HepG2 (cell line): Measurements from ENCODE around the gene ABCE1.
"Not testable (repeated sequence)": the region's sequence is repeated elsewhere in the genome, so short reads cannot be mapped to it uniquely, and the experiment has no call there.

Experiments
- CTCF ChIP-seq: sonication (generic); formaldehyde crosslinking; IDR thresholded peaks from 2 replicates; pipeline ENCODE4 v1.5.0; 2020; ENCODE audit warnings: mild to moderate bottlenecking, missing genetic modification reagents, moderate library complexity
- FOSL2 ChIP-seq: sonication (generic); formaldehyde crosslinking; IDR thresholded peaks from 2 replicates; pipeline ENCODE4 v1.4.0; 2020; ENCODE audit warnings: missing genetic modification reagents
- IKZF1 ChIP-seq: fragments of 450-650 bp; IDR thresholded peaks from 2 replicates; pipeline ENCODE4 v1.7.1; 2016
- POLR2A ChIP-seq, 2 experiments: IDR thresholded peaks; 2 replicates each; pipeline ENCODE4 v1.6.1; 2011; ENCODE audit warnings: low read depth in 2 of 2, low read length in 2 of 2, mild to moderate bottlenecking in 1 of 2, moderate library complexity in 1 of 2; ENCODE audit not compliant: insufficient read depth in 1 of 2
- ZBTB8A ChIP-seq: sonication (generic); formaldehyde crosslinking; IDR thresholded peaks from 2 replicates; pipeline ENCODE4 v1.4.0; 2020; ENCODE audit warnings: mild to moderate bottlenecking, low read depth, missing genetic modification reagents, borderline replicate concordance
- ZFAT ChIP-seq: sonication (generic); formaldehyde crosslinking; conservative IDR thresholded peaks from 2 replicates; pipeline ENCODE4 v1.8.1; 2023; ENCODE audit warnings: missing genetic modification reagents, inconsistent platforms
- ZNF639 ChIP-seq: conservative IDR thresholded peaks from 2 replicates; pipeline ENCODE4 v1.6.1; 2018; ENCODE audit warnings: missing genetic modification reagents

GRCh38 chr4:145136219-145136618 lies 38.1 kb downstream of the ABCE1 start:
- TF ChIP-seq IKZF1; ZNF639 (CRISPR knock-in tag); CTCF (CRISPR knock-in tag); POLR2A (IDR thresholded peaks at IDR 0.05; ENCODE audit: insufficient read depth in 1 of 2, low read depth in 2 of 2, low read length in 2 of 2); ZBTB8A (CRISPR knock-in tag); FOSL2; ZFAT (CRISPR knock-in tag): not testable (repeated sequence)
